Measurements from ENCODE around the gene HPSE2.

HPSE2 gene

GRCh38 chr10:98436704-98437103 lies 798.9 kb downstream of the HPSE2 start:
- no peak for TF ChIP-seq CTCF (IDR thresholded peaks at IDR 0.05; ENCODE audit: insufficient read depth, low read length, poor library complexity, severe bottlenecking)
- Histone ChIP-seq H3K36me3 (ENCODE audit: control insufficient read depth, insufficient read depth, low read length) (peaks cover 27% of the 10 kb centered on the region), H3K4me3 (replicated peaks; ENCODE audit: low read depth, low read length) (no peak overlapping the region), H3K27me3 (replicated peaks; ENCODE audit: control insufficient read depth, insufficient read depth, low read length) (no peaks in the 10 kb centered on the region)
- no peak for DNase-seq (ENCODE audit: extremely low read depth, insufficient read length)

GRCh38 chr10:98435178-98435577 lies 800.5 kb downstream of the HPSE2 start:
- no peak for TF ChIP-seq CTCF (IDR thresholded peaks at IDR 0.05; ENCODE audit: insufficient read depth, low read length, poor library complexity, severe bottlenecking)
- Histone ChIP-seq H3K27me3 (replicated peaks; ENCODE audit: control insufficient read depth, insufficient read depth, low read length) (no peaks in the 10 kb centered on the region), H3K36me3 (ENCODE audit: control insufficient read depth, insufficient read depth, low read length) (peaks cover 37% of the 10 kb centered on the region), H3K4me3 (replicated peaks; ENCODE audit: low read depth, low read length) (no peak overlapping the region)
- DNase-seq (ENCODE audit: extremely low read depth, insufficient read length), result no peak

- H3K27me3 ChIP-seq (replicated peaks; ENCODE audit: control insufficient read depth, insufficient read depth, low read length), result no peaks in the 10 kb centered on the region
- peaks cover 47% of the 10 kb centered on the region for H3K36me3 ChIP-seq (ENCODE audit: control insufficient read depth, insufficient read depth, low read length)
- H3K4me3 ChIP-seq (replicated peaks; ENCODE audit: low read depth, low read length), result no peak overlapping the region
- DNase-seq (ENCODE audit: extremely low read depth, insufficient read length), result no peak
- no peak for TF ChIP-seq CTCF (IDR thresholded peaks at IDR 0.05; ENCODE audit: insufficient read depth, low read length, poor library complexity, severe bottlenecking)
These were observed 801.5 kb downstream of the HPSE2 start for GRCh38 chr10:98433881-98434732.

GRCh38 chr10:98433371-98433770 lies 802.3 kb downstream of the HPSE2 start:
- DNase-seq (ENCODE audit: extremely low read depth, insufficient read length), result no peak
- Histone ChIP-seq H3K36me3 (ENCODE audit: control insufficient read depth, insufficient read depth, low read length) (peaks cover 45% of the 10 kb centered on the region), H3K4me3 (replicated peaks; ENCODE audit: low read depth, low read length) (no peak overlapping the region), H3K27me3 (replicated peaks; ENCODE audit: control insufficient read depth, insufficient read depth, low read length) (no peaks in the 10 kb centered on the region)
- TF ChIP-seq CTCF (IDR thresholded peaks at IDR 0.05; ENCODE audit: insufficient read depth, low read length, poor library complexity, severe bottlenecking), result no peak

GRCh38 chr10:98432330-98432729 lies 803.3 kb downstream of the HPSE2 start:
- Histone ChIP-seq H3K36me3 (ENCODE audit: control insufficient read depth, insufficient read depth, low read length) (peaks cover 49% of the 10 kb centered on the region), H3K4me3 (replicated peaks; ENCODE audit: low read depth, low read length) (no peak overlapping the region), H3K27me3 (replicated peaks; ENCODE audit: control insufficient read depth, insufficient read depth, low read length) (no peaks in the 10 kb centered on the region)
- no peak for TF ChIP-seq CTCF (IDR thresholded peaks at IDR 0.05; ENCODE audit: insufficient read depth, low read length, poor library complexity, severe bottlenecking)
- no peak for DNase-seq (ENCODE audit: extremely low read depth, insufficient read length)

Measured in GM06990 (cell line).